HCT116 (cell line): ENCODE measurements around the gene LRRC14B. TPM values are rescaled to one million over a fixed set of nuclear protein-coding genes. Genes with fewer than 3 reads are reported as not detected.

Experiments
- ATAC-seq: fragments of 200-7000 bp; cut with Tn5 transposase; 2 replicates; pipeline ENCODE4 v1.9.1; 2020; ENCODE audit warnings: mild to moderate bottlenecking, moderate library complexity
- BruUV-seq: library from RNA; stranded (reverse); fragments of 400-500 nt; replicated peaks from 2 replicates; lab custom pipeline; 2021; lab: Mats Ljungman, UMichigan
- CTCF ChIA-PET: fragments of 300-600 bp; sonication (Branson Sonifier 250); formaldehyde crosslinking; loops from one replicate; lab custom pipeline; 2021; ENCODE audit warnings: antibody characterized with exemption; lab: Charles Lee
- POLR2A ChIA-PET: fragments of 300-600, 350-600 bp; sonication (Branson Sonifier 250); formaldehyde crosslinking; loops from one replicate; lab custom pipeline; 2021; ENCODE audit warnings: antibody characterized with exemption; lab: Charles Lee
- RAD21 ChIA-PET, 2 experiments: fragments of 300-600 bp; sonication (Branson Sonifier 250); formaldehyde crosslinking; loops; one replicate each; lab custom pipeline; 2023; ENCODE audit warnings: low total read pairs in 2 of 2; ENCODE audit not compliant: uncharacterized antibody in 2 of 2, unreplicated experiment in 2 of 2, low non-redundant PET in 1 of 2; lab: Charles Lee
- DNase-seq: peaks from one replicate; pipeline ENCODE4 v3.0.0-alpha.2; 2010; ENCODE audit warnings: low read depth, low spot score
- H2AFZ ChIP-seq: fragments of 200-600 bp; shearing (Covaris generic), sonication (generic); 2 replicates; pipeline ENCODE4 v1.6.1; 2017; ENCODE audit warnings: low read depth, mixed run types, mixed read lengths, antibody characterized with exemption, low read length; ENCODE audit not compliant: poor library complexity, severe bottlenecking
- H3K27ac ChIP-seq: 2 replicates; pipeline ENCODE4 v1.5.1; 2012; ENCODE audit warnings: low read depth, low read length
- H3K27me3 ChIP-seq: fragments of 200-600 bp; sonication (generic); 2 replicates; pipeline ENCODE4 v1.6.1; 2016; ENCODE audit warnings: mixed run types, low read length, mixed read lengths; ENCODE audit not compliant: insufficient read depth
- H3K36me3 ChIP-seq, 2 experiments: fragments of 200-500 bp in 1 of 2; fragments of 200-600 bp in 1 of 2; sonication (Bioruptor generic) in 1 of 2; sonication (generic) in 1 of 2; 2 replicates each; pipeline versions ENCODE4 v1.5.1 to v1.6.1; 2014 to 2016; ENCODE audit warnings: low read length in 2 of 2, inconsistent platforms in 1 of 2, mixed read lengths in 1 of 2, mixed run types in 1 of 2; ENCODE audit not compliant: insufficient read depth in 2 of 2, control insufficient read depth in 1 of 2
- H3K4me1 ChIP-seq, 2 experiments: fragments of 200-600 bp in 1 of 2; sonication (generic) in 1 of 2; 2 replicates each; pipeline versions ENCODE4 v1.5.1 to v1.6.1; 2012 to 2017; ENCODE audit warnings: low read length in 2 of 2, inconsistent platforms in 1 of 2, mild to moderate bottlenecking in 1 of 2, mixed read lengths in 1 of 2, mixed run types in 1 of 2, moderate library complexity in 1 of 2; ENCODE audit not compliant: insufficient read depth in 2 of 2, control insufficient read depth in 1 of 2
- H3K4me2 ChIP-seq: fragments of 200-600 bp; sonication (generic); 2 replicates; pipeline ENCODE4 v1.6.1; 2017; ENCODE audit warnings: mixed run types, low read length, mixed read lengths
- H3K4me3 ChIP-seq, 2 experiments: fragments of 200-600 bp in 1 of 2; sonication (generic) in 1 of 2; replicated peaks in 1 of 2; 2 replicates each; pipeline ENCODE4 v1.5.1; 2011 to 2016; ENCODE audit warnings: low read length in 2 of 2, control low read depth in 1 of 2, low read depth in 1 of 2, mild to moderate bottlenecking in 1 of 2, mixed read lengths in 1 of 2, mixed run types in 1 of 2
- H3K79me2 ChIP-seq: fragments of 200-600 bp; sonication (generic); 2 replicates; pipeline ENCODE4 v1.6.1; 2017; ENCODE audit warnings: mild to moderate bottlenecking, mixed run types, low read length, moderate library complexity, mixed read lengths; ENCODE audit not compliant: insufficient read depth
- H3K9ac ChIP-seq: fragments of 200-600 bp; sonication (generic); 2 replicates; pipeline ENCODE4 v1.6.1; 2016; ENCODE audit warnings: low read length, mixed read lengths
- H3K9me2 ChIP-seq: fragments of 200-600 bp; sonication (generic), shearing (Covaris generic); 2 replicates; pipeline ENCODE4 v1.6.1; 2017; ENCODE audit warnings: mixed run types, mild to moderate bottlenecking, moderate library complexity; ENCODE audit not compliant: insufficient read depth
- H3K9me3 ChIP-seq, 2 experiments: fragments of 200-500 bp in 1 of 2; fragments of 200-600 bp in 1 of 2; sonication (Bioruptor generic) in 1 of 2; sonication (generic) in 1 of 2; 2 replicates each; pipeline ENCODE4 v1.6.1; 2014 to 2017; ENCODE audit warnings: low read length in 2 of 2, mixed read lengths in 2 of 2, inconsistent platforms in 1 of 2, low read depth in 1 of 2, mild to moderate bottlenecking in 1 of 2, mixed run types in 1 of 2, moderate library complexity in 1 of 2; ENCODE audit not compliant: control insufficient read depth in 1 of 2, insufficient read depth in 1 of 2
- H4K20me1 ChIP-seq: fragments of 200-600 bp; sonication (generic), shearing (Covaris generic); 2 replicates; pipeline ENCODE4 v1.6.1; 2017; ENCODE audit warnings: mixed run types, mild to moderate bottlenecking, moderate library complexity; ENCODE audit not compliant: insufficient read depth
- ATF3 ChIP-seq: IDR thresholded peaks from 2 replicates; pipeline ENCODE4 v1.6.1; 2012
- CBX3 ChIP-seq: IDR thresholded peaks from 2 replicates; pipeline ENCODE4 v1.6.1; 2012; ENCODE audit warnings: low read depth
- CTCF ChIP-seq, 3 experiments: fragments of 200-600 bp in 1 of 3; sonication (generic) in 1 of 3; IDR thresholded peaks in 2 of 3; conservative IDR thresholded peaks in 1 of 3; 2 replicates each; pipeline ENCODE4 v1.5.1; 2012 to 2017; ENCODE audit warnings: low read depth in 2 of 3, low read length in 2 of 3, antibody characterized with exemption in 1 of 3, borderline replicate concordance in 1 of 3, control low read depth in 1 of 3, mild to moderate bottlenecking in 1 of 3, mixed read lengths in 1 of 3, mixed run types in 1 of 3, moderate library complexity in 1 of 3; ENCODE audit not compliant: insufficient read depth in 1 of 3
- EZH2 ChIP-seq: fragments of 200-600 bp; sonication (generic); IDR thresholded peaks from 2 replicates; pipeline ENCODE4 v1.6.1; 2017; ENCODE audit warnings: antibody characterized with exemption, mixed run types
- EZH2phosphoT487 ChIP-seq: fragments of 200-600 bp; IDR thresholded peaks from 2 replicates; pipeline ENCODE4 v1.6.1; 2018; ENCODE audit warnings: antibody characterized with exemption, borderline replicate concordance
- FOSL1 ChIP-seq: IDR thresholded peaks from 2 replicates; pipeline ENCODE4 v1.6.1; 2012; ENCODE audit warnings: low read depth
- JUND ChIP-seq: IDR thresholded peaks from 2 replicates; pipeline ENCODE4 v1.6.1; 2012
- MAX ChIP-seq: IDR thresholded peaks from 2 replicates; pipeline ENCODE4 v1.6.1; 2012
- POLR2A ChIP-seq: IDR thresholded peaks from 2 replicates; pipeline ENCODE4 v1.7.0; 2011; ENCODE audit warnings: borderline replicate concordance; ENCODE audit not compliant: insufficient read depth, insufficient read length; ENCODE audit errors: extremely low read depth
- SIN3A ChIP-seq: IDR thresholded peaks from 2 replicates; pipeline ENCODE4 v1.6.1; 2012; ENCODE audit warnings: low read depth
- SP1 ChIP-seq: IDR thresholded peaks from 2 replicates; pipeline ENCODE4 v1.6.1; 2012; ENCODE audit warnings: low read depth
- TCF7L2 ChIP-seq: IDR thresholded peaks from 2 replicates; pipeline ENCODE4 v1.7.0; 2011; ENCODE audit warnings: borderline replicate concordance, inconsistent platforms; ENCODE audit not compliant: insufficient read depth, insufficient read length; ENCODE audit errors: extremely low read depth
- ZBTB33 ChIP-seq: IDR thresholded peaks from 2 replicates; pipeline ENCODE4 v1.6.1; 2011; ENCODE audit warnings: mild to moderate bottlenecking, low read length, moderate library complexity; ENCODE audit not compliant: insufficient replicate concordance; ENCODE audit errors: extremely low read depth
- ZFX ChIP-seq: fragments of 450-650 bp; IDR thresholded peaks from 2 replicates; pipeline ENCODE4 v1.6.1; 2017
- ZNF274 ChIP-seq: fragments of 200-500 bp; sonication (Bioruptor generic); IDR thresholded peaks from 2 replicates; pipeline ENCODE4 v1.6.1; 2014; ENCODE audit warnings: mild to moderate bottlenecking, low read depth, low read length, inconsistent platforms
- intact Hi-C: fragments of 100-400 bp; cut with micrococcal nuclease; formaldehyde crosslinking; loops from 2 replicates; pipeline ENCODE4 v1.10.0; 2022
- total RNA-seq: library from RNA; stranded (reverse); gene quantifications from one replicate; pipeline ENCODE4 v1.2.1, GENCODE V29; 2021; ENCODE audit not compliant: unreplicated experiment

Gene LRRC14B
- total RNA-seq, 1 experiment from 2014 or later: not detected

- no peaks in the 10 kb centered on the region for H4K20me1 ChIP-seq
- no peak overlapping the region for H2AFZ ChIP-seq
- no peaks in the 10 kb centered on the region for H3K27me3 ChIP-seq
- H3K27ac ChIP-seq: no peak overlapping the region
- H3K9me2 ChIP-seq: no peaks in the 10 kb centered on the region
- H3K4me2 ChIP-seq: no peak overlapping the region
- no peak for TF ChIP-seq ATF3
- TF ChIP-seq MAX: no peak
- no peak for TF ChIP-seq ZNF274
- no peak for TF ChIP-seq POLR2A
- TF ChIP-seq SIN3A: no peak
- TF ChIP-seq SP1: no peak
- TF ChIP-seq ZFX: no peak
- no peak for TF ChIP-seq FOSL1
- TF ChIP-seq JUND: no peak
- TF ChIP-seq CTCF (IDR thresholded peaks at IDR 0.05 in 2 of 3, conservative IDR thresholded peaks at IDR 0.05 in 1 of 3; ENCODE audit: borderline replicate concordance in 1 of 3, insufficient read depth in 1 of 3, low read depth in 2 of 3, low read length in 2 of 3): no peak
- TF ChIP-seq CBX3: no peak
- TF ChIP-seq ZBTB33: no peak
- no peak for TF ChIP-seq EZH2
- no peak for TF ChIP-seq TCF7L2
- no peak for TF ChIP-seq EZH2phosphoT487
- no peaks in the 10 kb centered on the region for H3K79me2 ChIP-seq
- H3K4me3 ChIP-seq: no peak overlapping the region
- no peak for ATAC-seq
- intact Hi-C loops: no loop called here
- H3K9me3 ChIP-seq: no peaks in the 10 kb centered on the region
- no peak for DNase-seq
- H3K9ac ChIP-seq: no peak overlapping the region
- ChIA-PET POLR2A (no interaction called here), CTCF (no interaction called here), RAD21 (no interaction called here)
- H3K36me3 ChIP-seq: peaks cover 0 to 5% of the 10 kb centered on the region in 2 experiments; a peak in 2 of 4 replicates
- no peaks in the 10 kb centered on the region for H3K4me1 ChIP-seq
- no TSS peak for BruUV-seq
These were observed 8.8 kb downstream of the LRRC14B start for GRCh38 chr5:199950-200645.
